ENCODE data around the gene UMODL1. TPM values are rescaled to one million over a fixed set of nuclear protein-coding genes. Genes with fewer than 3 reads are reported as not detected.
A peak's percentile ranks its signal among the peaks of the same experiment; 100 is the strongest.

Gene UMODL1
- total and polyA plus RNA-seq, 2 experiments from 2014 or later, result not detected

GRCh38 chr21:42079939-42080787 is 9.0 kb downstream of the UMODL1 start:
- no peak for TF ChIP-seq CTCF (IDR thresholded peaks at IDR 0.05; ENCODE audit: low read depth, low read length)

GRCh38 chr21:42080788-42081083 is 9.6 kb downstream of the UMODL1 start:
- Histone ChIP-seq H3K27ac (no peak overlapping the region), H3K9me3 (ENCODE audit: low read depth) (no peaks in the 10 kb centered on the region), H3K36me3 (no peaks in the 10 kb centered on the region), H3K4me3 (no peak overlapping the region), H3K27me3 (no peaks in the 10 kb centered on the region), H3K4me1 (ENCODE audit: low read depth) (no peaks in the 10 kb centered on the region)
- no peak for TF ChIP-seq CTCF (IDR thresholded peaks at IDR 0.05; ENCODE audit: low read depth, low read length)
- DNase-seq (ENCODE audit: low read depth in 1 of 2, low spot score in 1 of 2), result peak in 1 of 2 donors; percentile 78

More at GRCh38 chr21:42079939-42080787, 9.0 kb downstream of the UMODL1 start:
- peak in 1 of 2 donors; percentile 41 for DNase-seq (ENCODE audit: low read depth in 1 of 2, low spot score in 1 of 2)
- no peaks in the 10 kb centered on the region for H3K9me3 ChIP-seq (ENCODE audit: low read depth)
- no peaks in the 10 kb centered on the region for H3K4me1 ChIP-seq (ENCODE audit: low read depth)
- H3K36me3 ChIP-seq, result no peaks in the 10 kb centered on the region
- no peaks in the 10 kb centered on the region for H3K27me3 ChIP-seq
- H3K4me3 ChIP-seq, result no peak overlapping the region
- no peak overlapping the region for H3K27ac ChIP-seq

GRCh38 chr21:42081138-42081537 is 10.0 kb downstream of the UMODL1 start:
- no peak overlapping the region for H3K27ac ChIP-seq
- peak in 1 of 2 donors; percentile 31 for DNase-seq (ENCODE audit: low read depth in 1 of 2, low spot score in 1 of 2)

DNA sequence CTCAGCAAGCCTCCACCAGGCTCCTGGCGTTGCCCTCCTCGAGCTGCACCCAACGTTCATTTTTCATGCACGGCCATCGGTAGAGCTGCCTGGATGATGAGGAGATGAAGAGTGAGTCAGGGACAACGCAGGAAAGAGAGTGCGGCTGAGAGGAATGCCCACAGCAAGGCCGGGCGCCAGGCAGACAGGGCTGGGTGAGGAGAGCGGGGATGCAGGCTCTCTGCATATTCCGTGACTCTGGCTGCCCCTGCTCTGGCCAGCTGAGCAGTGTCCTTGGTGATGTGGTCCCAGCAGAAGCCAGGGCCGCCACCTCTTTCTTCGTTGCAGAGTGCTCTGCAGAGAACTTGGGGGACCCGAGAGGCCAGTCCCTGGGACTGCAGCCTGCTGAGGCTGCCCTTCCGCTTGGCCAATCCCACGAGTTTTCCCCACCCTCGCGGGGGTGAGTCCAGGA is 10.8 kb downstream of the UMODL1 start:
- Histone ChIP-seq H3K36me3 (no peaks in the 10 kb centered on the region), H3K27ac (no peak overlapping the region), H3K4me3 (no peak overlapping the region), H3K27me3 (no peaks in the 10 kb centered on the region), H3K4me1 (ENCODE audit: low read depth) (no peaks in the 10 kb centered on the region), H3K9me3 (ENCODE audit: low read depth) (no peaks in the 10 kb centered on the region)
- no peak for DNase-seq (ENCODE audit: low read depth in 1 of 2, low spot score in 1 of 2)
- no peak for TF ChIP-seq CTCF (IDR thresholded peaks at IDR 0.05; ENCODE audit: low read depth, low read length)

More at GRCh38 chr21:42081138-42081537, 10.0 kb downstream of the UMODL1 start:
- TF ChIP-seq CTCF (IDR thresholded peaks at IDR 0.05; ENCODE audit: low read depth, low read length), result no peak
- H3K27me3 ChIP-seq, result no peaks in the 10 kb centered on the region
- H3K36me3 ChIP-seq, result no peaks in the 10 kb centered on the region
- no peaks in the 10 kb centered on the region for H3K4me1 ChIP-seq (ENCODE audit: low read depth)
- no peaks in the 10 kb centered on the region for H3K9me3 ChIP-seq (ENCODE audit: low read depth)
- no peak overlapping the region for H3K4me3 ChIP-seq

DNA sequence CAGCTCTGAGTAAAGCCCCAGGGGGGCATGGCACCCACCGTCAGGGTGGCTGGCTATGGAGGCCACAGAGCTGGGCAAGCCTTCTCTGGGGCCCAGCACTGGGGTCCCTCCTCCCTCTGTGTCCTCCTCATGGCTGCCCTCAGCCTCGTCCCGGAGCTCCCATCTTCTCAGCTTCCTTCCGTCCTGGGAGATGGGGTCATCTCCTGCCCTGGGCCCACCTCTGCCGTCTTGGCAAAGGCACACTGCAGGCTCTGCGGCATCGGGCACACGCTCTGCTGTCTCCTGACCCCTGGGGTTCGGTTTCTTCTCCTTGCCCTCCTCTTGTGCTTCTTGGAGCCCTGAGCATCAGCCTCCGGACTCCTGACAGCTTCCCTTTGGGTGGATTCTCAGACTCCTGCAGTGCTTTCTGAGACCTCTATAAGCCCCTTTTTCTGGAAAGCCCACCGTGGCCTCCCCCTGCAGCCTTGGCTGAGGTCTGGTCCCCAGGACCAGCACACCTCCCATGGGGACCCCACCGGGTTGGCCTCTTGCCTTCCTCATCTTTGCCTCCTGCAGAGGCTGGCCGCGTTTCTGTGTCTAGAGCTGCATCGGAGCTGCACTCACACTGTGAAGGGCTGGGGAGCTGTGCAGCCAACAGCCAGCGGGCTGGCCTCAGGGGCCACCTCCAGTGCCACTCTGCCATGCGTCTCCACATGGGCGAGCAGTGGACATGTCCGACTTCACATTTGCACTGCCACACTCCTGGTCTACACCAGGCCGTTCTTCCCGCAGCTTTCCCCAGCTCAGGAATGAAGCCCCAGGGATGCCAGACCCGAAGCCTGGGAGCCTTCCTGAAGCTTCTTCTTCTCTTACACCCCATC is 11.6 kb downstream of the UMODL1 start:
- no peaks in the 10 kb centered on the region for H3K9me3 ChIP-seq (ENCODE audit: low read depth)
- DNase-seq (ENCODE audit: low read depth in 1 of 2, low spot score in 1 of 2), result no peak
- no peaks in the 10 kb centered on the region for H3K4me1 ChIP-seq (ENCODE audit: low read depth)
- H3K27me3 ChIP-seq, result no peaks in the 10 kb centered on the region
- H3K36me3 ChIP-seq, result no peaks in the 10 kb centered on the region
- H3K4me3 ChIP-seq, result no peak overlapping the region
- TF ChIP-seq CTCF (IDR thresholded peaks at IDR 0.05; ENCODE audit: low read depth, low read length), result no peak
- H3K27ac ChIP-seq, result no peak overlapping the region

Data from cardiac muscle cell (in vitro differentiated cells and primary cell).